ENCODE results near the gene OSTN. TPM values are rescaled to one million over a fixed set of nuclear protein-coding genes. Genes with fewer than 3 reads are reported as not detected.

Gene OSTN
- total and polyA plus RNA-seq, 2 experiments from 2014 or later = not detected

DNA sequence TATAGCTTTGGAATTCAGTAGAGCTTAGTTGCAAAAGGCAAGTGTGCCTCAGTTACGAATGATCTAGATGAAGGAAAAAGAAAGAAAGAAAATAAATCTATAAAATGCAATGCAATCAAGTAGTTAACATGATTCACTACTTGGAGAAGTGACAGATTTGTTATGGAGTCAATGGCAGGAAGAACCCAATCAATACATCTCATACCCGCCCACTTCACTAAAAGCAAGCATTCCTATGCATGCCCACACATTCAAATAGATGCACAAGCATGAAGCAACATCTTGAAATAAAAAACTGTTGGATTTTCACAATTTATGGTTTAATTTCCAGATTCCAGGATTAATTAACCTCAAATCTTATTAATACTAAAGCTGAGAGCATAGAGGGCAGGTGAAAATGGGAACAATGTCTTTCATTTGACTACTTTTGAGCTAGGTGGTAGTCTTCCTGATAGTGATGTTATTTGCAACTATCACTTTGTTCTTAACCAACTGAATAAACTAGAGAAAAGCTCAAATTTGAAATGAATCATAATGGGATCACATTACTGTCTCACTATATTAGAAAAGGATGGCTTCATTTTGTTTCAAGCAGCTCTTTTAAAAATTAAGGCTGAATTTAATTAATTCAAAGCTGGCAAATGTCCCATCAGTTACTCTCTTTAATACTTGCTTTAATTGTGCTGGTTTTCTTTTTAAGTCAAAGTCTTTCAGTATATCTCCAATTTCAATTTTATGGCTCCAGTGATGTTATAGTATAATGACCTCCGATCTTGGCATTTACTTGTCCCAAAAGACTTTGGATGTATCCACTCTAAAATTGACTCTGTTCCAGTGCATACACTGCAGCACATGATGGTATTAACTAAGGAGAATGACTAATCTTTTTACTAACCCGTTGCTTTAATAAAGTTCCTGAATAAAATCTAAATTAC lies 83.5 kb downstream of the OSTN start:
- no peaks in the 10 kb centered on the region for H3F3A ChIP-seq (replicated peaks; ENCODE audit: low read depth)
- DNase-seq (ENCODE audit: low spot score) (no peak), ATAC-seq (no peak)
- H3K36me3 ChIP-seq (ENCODE audit: insufficient read depth) = no peaks in the 10 kb centered on the region
- H3K27ac ChIP-seq (ENCODE audit: low read depth) = no peak overlapping the region
- Mint-ChIP-seq H3K9me3 (no peaks in the 10 kb centered on the region), H3K27me3 (ENCODE audit: insufficient read depth, low read depth, poor library complexity) (no peaks in the 10 kb centered on the region), H3K4me1 (no peaks in the 10 kb centered on the region), H3K4me3 (no peak overlapping the region), H3K27ac (no peak overlapping the region), H3K36me3 (ENCODE audit: low read depth) (no peaks in the 10 kb centered on the region)
- no peak overlapping the region for H2AFZ ChIP-seq
- no peak for TF ChIP-seq ZNF462 (CRISPR knock-in tag; IDR thresholded peaks at IDR 0.05)
- no peak for TF ChIP-seq REST (IDR thresholded peaks at IDR 0.05; ENCODE audit: unreplicated experiment)
- TF ChIP-seq STAT1 (IDR thresholded peaks at IDR 0.05; ENCODE audit: unreplicated experiment) = no peak
- TF ChIP-seq ETS1 (IDR thresholded peaks at IDR 0.05) = no peak
- no peak for TF ChIP-seq POLR2AphosphoS5 (IDR thresholded peaks at IDR 0.05; ENCODE audit: low read depth)
- TF ChIP-seq NANOG (IDR thresholded peaks at IDR 0.05; ENCODE audit: borderline replicate concordance) = no peak
- TF ChIP-seq ZNF114 (CRISPR knock-in tag; IDR thresholded peaks at IDR 0.05) = no peak
- no peak for TF ChIP-seq CREB1 (CRISPR knock-in tag; IDR thresholded peaks at IDR 0.05; ENCODE audit: low read depth)
- no peak for TF ChIP-seq ZNF331 (CRISPR knock-in tag; IDR thresholded peaks at IDR 0.05; ENCODE audit: low read depth)
- TF ChIP-seq JUNB (IDR thresholded peaks at IDR 0.05; ENCODE audit: unreplicated experiment) = no peak
- no peak for TF ChIP-seq EZH2phosphoT487 (IDR thresholded peaks at IDR 0.05; ENCODE audit: unreplicated experiment)
- TF ChIP-seq EZH2 (IDR thresholded peaks at IDR 0.05; ENCODE audit: low read depth, unreplicated experiment) = no peak
- TF ChIP-seq, protein P1, sequence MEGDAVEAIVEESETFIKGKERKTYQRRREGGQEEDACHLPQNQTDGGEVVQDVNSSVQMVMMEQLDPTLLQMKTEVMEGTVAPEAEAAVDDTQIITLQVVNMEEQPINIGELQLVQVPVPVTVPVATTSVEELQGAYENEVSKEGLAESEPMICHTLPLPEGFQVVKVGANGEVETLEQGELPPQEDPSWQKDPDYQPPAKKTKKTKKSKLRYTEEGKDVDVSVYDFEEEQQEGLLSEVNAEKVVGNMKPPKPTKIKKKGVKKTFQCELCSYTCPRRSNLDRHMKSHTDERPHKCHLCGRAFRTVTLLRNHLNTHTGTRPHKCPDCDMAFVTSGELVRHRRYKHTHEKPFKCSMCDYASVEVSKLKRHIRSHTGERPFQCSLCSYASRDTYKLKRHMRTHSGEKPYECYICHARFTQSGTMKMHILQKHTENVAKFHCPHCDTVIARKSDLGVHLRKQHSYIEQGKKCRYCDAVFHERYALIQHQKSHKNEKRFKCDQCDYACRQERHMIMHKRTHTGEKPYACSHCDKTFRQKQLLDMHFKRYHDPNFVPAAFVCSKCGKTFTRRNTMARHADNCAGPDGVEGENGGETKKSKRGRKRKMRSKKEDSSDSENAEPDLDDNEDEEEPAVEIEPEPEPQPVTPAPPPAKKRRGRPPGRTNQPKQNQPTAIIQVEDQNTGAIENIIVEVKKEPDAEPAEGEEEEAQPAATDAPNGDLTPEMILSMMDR (conservative IDR thresholded peaks at IDR 0.05; ENCODE audit: low read depth in 2 of 2) = no peak
- no peaks in the 10 kb centered on the region for H3K27me3 ChIP-seq (ENCODE audit: insufficient read depth)
- H3K4me3 ChIP-seq = no peak overlapping the region
- H4K20me1 ChIP-seq (replicated peaks; ENCODE audit: insufficient read depth) = no peaks in the 10 kb centered on the region
- H3K4me2 ChIP-seq = no peak overlapping the region
- H3K79me2 ChIP-seq (replicated peaks; ENCODE audit: insufficient read depth) = no peaks in the 10 kb centered on the region
- no peaks in the 10 kb centered on the region for H3K4me1 ChIP-seq (ENCODE audit: insufficient read depth)
- no peaks in the 10 kb centered on the region for H3K9me2 ChIP-seq (ENCODE audit: insufficient read depth)

Measured in GM23338 (cell line).